Glutamatergic neuron (in vitro differentiated cells): ENCODE results near the gene CLPTM1. TPM values are rescaled to one million over a fixed set of nuclear protein-coding genes. Genes with fewer than 3 reads are reported as not detected.

ENCODE experiments used
- DNase-seq: peaks from one replicate; pipeline ENCODE4 v3.0.0; 2022
- H3K27ac Mint-ChIP-seq: one replicate; pipeline ENCODE4 v1.8.0; 2020; ENCODE audit warnings: mild to moderate bottlenecking, mixed read lengths, inconsistent platforms; ENCODE audit not compliant: unreplicated experiment
- H3K27me3 Mint-ChIP-seq: one replicate; pipeline ENCODE4 v1.8.0; 2020; ENCODE audit warnings: mild to moderate bottlenecking, moderate library complexity, mixed read lengths, inconsistent platforms; ENCODE audit not compliant: unreplicated experiment
- H3K36me3 Mint-ChIP-seq: one replicate; pipeline ENCODE4 v1.8.0; 2020; ENCODE audit warnings: mild to moderate bottlenecking, mixed read lengths, inconsistent platforms; ENCODE audit not compliant: unreplicated experiment
- H3K4me1 Mint-ChIP-seq: one replicate; pipeline ENCODE4 v1.8.0; 2020; ENCODE audit warnings: mild to moderate bottlenecking, low read depth, mixed read lengths, inconsistent platforms; ENCODE audit not compliant: unreplicated experiment
- H3K4me3 Mint-ChIP-seq: one replicate; pipeline ENCODE4 v1.8.0; 2020; ENCODE audit warnings: mild to moderate bottlenecking, mixed read lengths, inconsistent platforms; ENCODE audit not compliant: unreplicated experiment
- H3K9me3 Mint-ChIP-seq: one replicate; pipeline ENCODE4 v1.8.0; 2020; ENCODE audit warnings: mild to moderate bottlenecking, moderate library complexity, mixed read lengths, inconsistent platforms; ENCODE audit not compliant: unreplicated experiment
- total RNA-seq: library from RNA; stranded (reverse); fragmentation: NEBNext Ultra II Directional; extraction: Animal tissue kit (Norgen Biotek cat#: 25700); gene quantifications from one replicate; pipeline ENCODE4 v1.2.1, GENCODE V29; 2021; ENCODE audit not compliant: unreplicated experiment
- TF ChIP-seq, protein P1 (sequence below): fragments of 200-600 bp; sonication (generic); IDR thresholded peaks from one replicate; pipeline ENCODE4 v1.5.0; 2021; ENCODE audit not compliant: partially characterized antibody, unreplicated experiment

CLPTM1 gene
- total RNA-seq, 1 donor from 2014 or later, result 102 TPM

DNA sequence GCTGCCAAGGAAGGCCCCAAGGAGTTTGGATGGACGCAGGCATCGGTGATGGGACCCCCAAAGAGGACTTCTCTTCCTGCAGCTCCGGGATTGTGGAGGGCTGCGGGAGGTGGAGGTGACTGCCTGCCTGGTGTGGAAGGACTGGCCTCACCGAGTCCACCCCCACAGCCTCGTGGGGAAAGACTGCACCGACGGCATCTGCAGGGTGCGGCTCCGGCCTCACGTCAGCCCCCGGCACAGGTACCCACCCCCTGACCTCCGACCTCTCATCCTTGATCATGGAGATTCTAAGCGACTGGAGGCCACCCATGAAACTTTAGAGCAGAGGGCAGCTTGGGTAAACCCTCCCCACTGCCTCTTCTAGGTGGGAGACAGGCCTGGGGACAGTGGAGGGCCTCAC lies 66.8 kb downstream of the CLPTM1 start:
- Mint-ChIP-seq H3K9me3 (no peaks in the 10 kb centered on the region), H3K27me3 (no peaks in the 10 kb centered on the region), H3K4me1 (no peaks in the 10 kb centered on the region), H3K27ac (no peak overlapping the region), H3K4me3 (no peak overlapping the region), H3K36me3 (no peaks in the 10 kb centered on the region)
- TF ChIP-seq, protein P1, sequence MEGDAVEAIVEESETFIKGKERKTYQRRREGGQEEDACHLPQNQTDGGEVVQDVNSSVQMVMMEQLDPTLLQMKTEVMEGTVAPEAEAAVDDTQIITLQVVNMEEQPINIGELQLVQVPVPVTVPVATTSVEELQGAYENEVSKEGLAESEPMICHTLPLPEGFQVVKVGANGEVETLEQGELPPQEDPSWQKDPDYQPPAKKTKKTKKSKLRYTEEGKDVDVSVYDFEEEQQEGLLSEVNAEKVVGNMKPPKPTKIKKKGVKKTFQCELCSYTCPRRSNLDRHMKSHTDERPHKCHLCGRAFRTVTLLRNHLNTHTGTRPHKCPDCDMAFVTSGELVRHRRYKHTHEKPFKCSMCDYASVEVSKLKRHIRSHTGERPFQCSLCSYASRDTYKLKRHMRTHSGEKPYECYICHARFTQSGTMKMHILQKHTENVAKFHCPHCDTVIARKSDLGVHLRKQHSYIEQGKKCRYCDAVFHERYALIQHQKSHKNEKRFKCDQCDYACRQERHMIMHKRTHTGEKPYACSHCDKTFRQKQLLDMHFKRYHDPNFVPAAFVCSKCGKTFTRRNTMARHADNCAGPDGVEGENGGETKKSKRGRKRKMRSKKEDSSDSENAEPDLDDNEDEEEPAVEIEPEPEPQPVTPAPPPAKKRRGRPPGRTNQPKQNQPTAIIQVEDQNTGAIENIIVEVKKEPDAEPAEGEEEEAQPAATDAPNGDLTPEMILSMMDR, result no peak
- no peak for DNase-seq

GRCh38 chr19:45023048-45023447 lies 67.9 kb downstream of the CLPTM1 start:
- Mint-ChIP-seq H3K4me1 (no peaks in the 10 kb centered on the region), H3K4me3 (no peak overlapping the region), H3K9me3 (no peaks in the 10 kb centered on the region), H3K27ac (no peak overlapping the region), H3K36me3 (no peaks in the 10 kb centered on the region), H3K27me3 (no peaks in the 10 kb centered on the region)
- TF ChIP-seq, protein P1, result no peak
- DNase-seq, result no peak

GRCh38 chr19:45025264-45025663 lies 70.1 kb downstream of the CLPTM1 start:
- Mint-ChIP-seq H3K36me3 (no peaks in the 10 kb centered on the region), H3K27ac (no peak overlapping the region), H3K4me3 (no peak overlapping the region), H3K9me3 (no peaks in the 10 kb centered on the region), H3K27me3 (no peaks in the 10 kb centered on the region), H3K4me1 (no peaks in the 10 kb centered on the region)
- TF ChIP-seq, protein P1, result no peak
- DNase-seq, result no peak

GRCh38 chr19:45027371-45027770 lies 72.2 kb downstream of the CLPTM1 start:
- no peak for DNase-seq
- Mint-ChIP-seq H3K27me3 (no peaks in the 10 kb centered on the region), H3K27ac (no peak overlapping the region), H3K9me3 (no peaks in the 10 kb centered on the region), H3K4me1 (no peaks in the 10 kb centered on the region), H3K4me3 (no peak overlapping the region), H3K36me3 (no peaks in the 10 kb centered on the region)
- TF ChIP-seq, protein P1, result no peak

- TF ChIP-seq, protein P1, result no peak
- Mint-ChIP-seq H3K36me3 (no peaks in the 10 kb centered on the region), H3K27ac (no peak overlapping the region), H3K27me3 (peaks cover 4% of the 10 kb centered on the region), H3K4me3 (no peak overlapping the region), H3K9me3 (no peaks in the 10 kb centered on the region), H3K4me1 (no peaks in the 10 kb centered on the region)
- DNase-seq, result no peak
Measured at GRCh38 chr19:45030825-45031224, 75.6 kb downstream of the CLPTM1 start.
